GM21576 (cell line): Measurements from ENCODE around the gene NFIA.
A peak's percentile ranks its signal among the peaks of the same experiment; 100 is the strongest.

Experiments
- ATAC-seq: cut with Tn5 transposase; IDR thresholded peaks from one replicate; pipeline ENCODE4 v1.9.1; 2021; ENCODE audit warnings: mild to moderate bottlenecking, moderate library complexity; ENCODE audit not compliant: unreplicated experiment

The NFIA gene

GRCh38 chr1:61441723-61442262, 359.4 kb downstream of the NFIA start:
- no peak for ATAC-seq

- ATAC-seq: no peak
Observed at GRCh38 chr1:61442544-61442943, 360.2 kb downstream of the NFIA start.

- no peak for ATAC-seq
Observed at GRCh38 chr1:61444288-61444687, 361.9 kb downstream of the NFIA start.

GRCh38 chr1:61445269-61445825, 363.0 kb downstream of the NFIA start:
- no peak for ATAC-seq

GRCh38 chr1:61446531-61446991, 364.2 kb downstream of the NFIA start:
- no peak for ATAC-seq

- ATAC-seq: no peak
Observed at GRCh38 chr1:61447106-61447967, 365.0 kb downstream of the NFIA start.

GRCh38 chr1:61447968-61448430, 365.6 kb downstream of the NFIA start:
- no peak for ATAC-seq

- no peak for ATAC-seq
Observed at GRCh38 chr1:61448914-61449313, 366.6 kb downstream of the NFIA start.

- ATAC-seq: no peak
Observed at GRCh38 chr1:61449410-61449809, 367.0 kb downstream of the NFIA start.

- no peak for ATAC-seq
Observed at GRCh38 chr1:61450454-61450853, 368.1 kb downstream of the NFIA start.

- no peak for ATAC-seq
Observed at GRCh38 chr1:61450872-61451571, 368.7 kb downstream of the NFIA start.

- ATAC-seq: no peak
Observed at GRCh38 chr1:61451572-61451968, 369.2 kb downstream of the NFIA start.

GRCh38 chr1:61452176-61453035, 370.0 kb downstream of the NFIA start:
- ATAC-seq: no peak

- peak; percentile 87 for ATAC-seq
Observed at GRCh38 chr1:61453111-61453961, 371.0 kb downstream of the NFIA start.

GRCh38 chr1:61455400-61455799, 373.0 kb downstream of the NFIA start:
- no peak for ATAC-seq

- no peak for ATAC-seq
Observed at GRCh38 chr1:61457526-61458040, 375.2 kb downstream of the NFIA start.

- ATAC-seq: no peak
Observed at GRCh38 chr1:61459345-61459744, 377.0 kb downstream of the NFIA start.

- ATAC-seq: no peak
Observed at GRCh38 chr1:61460191-61460590, 377.8 kb downstream of the NFIA start.
